Measurements from ENCODE around the gene GTSE1.

The GTSE1 gene

DNA sequence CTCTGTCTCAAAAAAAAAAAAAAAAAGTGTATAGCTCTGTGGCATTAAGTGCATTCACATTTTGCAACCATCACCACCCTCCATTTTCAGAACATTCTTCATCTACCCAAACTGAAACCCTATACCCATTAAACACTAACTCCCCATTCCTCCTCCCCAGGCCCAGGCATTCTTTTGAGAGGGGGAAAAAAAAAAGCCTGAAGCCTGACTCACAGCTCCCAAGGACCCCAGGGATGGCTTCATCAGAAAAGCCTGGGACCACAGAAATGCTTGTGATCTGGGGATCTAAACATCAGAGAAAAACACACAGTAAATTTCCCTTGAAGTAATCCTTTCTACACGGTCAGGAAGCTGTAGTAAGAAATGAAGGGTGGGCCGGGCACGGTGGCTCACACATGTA lies 10.7 kb upstream of the GTSE1 start:
- Histone ChIP-seq H3K4me3 (ENCODE audit: insufficient read depth, low read length, poor library complexity, severe bottlenecking) (no peak overlapping the region), H3K9ac (ENCODE audit: low read length) (no peak overlapping the region), H3K9me3 (ENCODE audit: insufficient read depth, low read length) (no peaks in the 10 kb centered on the region), H3K27ac (ENCODE audit: low read depth, low read length) (no peak overlapping the region), H3F3A (ENCODE audit: insufficient read depth) (no peaks in the 10 kb centered on the region), H3K79me2 (ENCODE audit: insufficient read depth, low read length) (no peaks in the 10 kb centered on the region), H3K4me2 (ENCODE audit: low read depth, low read length, poor library complexity, severe bottlenecking) (no peak overlapping the region), H3K9me2 (replicated peaks; ENCODE audit: insufficient read depth, low read length) (no peaks in the 10 kb centered on the region), H4K20me1 (ENCODE audit: low read depth, low read length) (no peaks in the 10 kb centered on the region), H2AFZ (ENCODE audit: low read depth, low read length, severe bottlenecking) (no peak overlapping the region), H3K36me3 (ENCODE audit: low read length) (no peaks in the 10 kb centered on the region), H3K27me3 (ENCODE audit: low read length) (no peaks in the 10 kb centered on the region)
- TF ChIP-seq EZH2phosphoT487 (conservative IDR thresholded peaks at IDR 0.05; ENCODE audit: low read length) = no peak
- TF ChIP-seq, protein P1, sequence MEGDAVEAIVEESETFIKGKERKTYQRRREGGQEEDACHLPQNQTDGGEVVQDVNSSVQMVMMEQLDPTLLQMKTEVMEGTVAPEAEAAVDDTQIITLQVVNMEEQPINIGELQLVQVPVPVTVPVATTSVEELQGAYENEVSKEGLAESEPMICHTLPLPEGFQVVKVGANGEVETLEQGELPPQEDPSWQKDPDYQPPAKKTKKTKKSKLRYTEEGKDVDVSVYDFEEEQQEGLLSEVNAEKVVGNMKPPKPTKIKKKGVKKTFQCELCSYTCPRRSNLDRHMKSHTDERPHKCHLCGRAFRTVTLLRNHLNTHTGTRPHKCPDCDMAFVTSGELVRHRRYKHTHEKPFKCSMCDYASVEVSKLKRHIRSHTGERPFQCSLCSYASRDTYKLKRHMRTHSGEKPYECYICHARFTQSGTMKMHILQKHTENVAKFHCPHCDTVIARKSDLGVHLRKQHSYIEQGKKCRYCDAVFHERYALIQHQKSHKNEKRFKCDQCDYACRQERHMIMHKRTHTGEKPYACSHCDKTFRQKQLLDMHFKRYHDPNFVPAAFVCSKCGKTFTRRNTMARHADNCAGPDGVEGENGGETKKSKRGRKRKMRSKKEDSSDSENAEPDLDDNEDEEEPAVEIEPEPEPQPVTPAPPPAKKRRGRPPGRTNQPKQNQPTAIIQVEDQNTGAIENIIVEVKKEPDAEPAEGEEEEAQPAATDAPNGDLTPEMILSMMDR (IDR thresholded peaks at IDR 0.05; ENCODE audit: insufficient read depth, low read length, poor library complexity, severe bottlenecking) = no peak

DNA sequence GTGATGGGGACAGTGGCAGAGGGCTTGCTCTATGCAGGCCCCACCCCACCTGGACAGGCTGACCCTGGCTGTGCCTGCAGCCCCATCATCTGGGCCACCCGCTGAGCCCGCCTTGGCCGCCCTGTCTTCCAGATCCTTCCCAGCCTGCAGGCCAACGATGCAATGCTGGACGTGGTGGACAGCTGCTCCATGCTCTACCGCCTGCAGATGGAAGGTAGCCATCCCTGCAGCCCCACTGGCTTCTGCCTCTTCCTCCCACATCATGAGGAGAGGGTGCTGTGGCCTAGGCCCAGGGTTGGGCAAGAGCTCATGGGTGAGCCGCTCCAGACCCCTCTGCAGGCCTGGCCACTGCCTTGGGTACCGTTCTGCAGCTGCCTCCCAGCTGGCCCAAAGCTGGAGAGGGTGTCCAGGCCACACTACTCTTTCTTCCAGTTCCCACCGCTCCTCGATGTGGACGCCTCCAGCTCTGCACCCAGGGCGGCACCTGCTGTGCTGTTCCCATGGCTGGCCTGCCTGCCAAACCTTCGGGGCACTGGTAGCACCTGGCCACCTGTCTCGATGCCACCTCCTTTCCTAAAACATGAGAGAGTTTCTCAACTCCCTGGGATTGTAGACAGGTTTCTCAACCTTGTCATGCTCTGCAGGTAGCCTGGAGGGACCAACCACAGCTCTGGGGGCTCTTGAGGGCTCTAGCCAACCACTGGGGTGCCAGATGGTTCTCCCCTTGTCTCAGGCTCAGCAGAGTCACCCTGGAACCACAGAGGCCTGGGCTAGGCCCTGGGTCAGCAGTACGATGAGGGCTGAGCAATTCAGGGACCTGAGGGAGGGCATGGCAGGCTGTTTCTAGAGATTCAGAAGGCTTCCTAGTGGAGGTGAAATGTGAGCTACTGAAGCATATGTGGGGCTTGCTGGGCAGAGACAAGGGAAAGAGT lies 9.5 kb upstream of the GTSE1 start:
- H2AFZ ChIP-seq (ENCODE audit: low read depth, low read length, severe bottlenecking) = peak overlapping the region; percentile 53
- H3K9me2 ChIP-seq (replicated peaks; ENCODE audit: insufficient read depth, low read length) = no peaks in the 10 kb centered on the region
- H3K27ac ChIP-seq (ENCODE audit: low read depth, low read length) = no peak overlapping the region
- H3K27me3 ChIP-seq (ENCODE audit: low read length) = no peaks in the 10 kb centered on the region
- H3K4me3 ChIP-seq (ENCODE audit: insufficient read depth, low read length, poor library complexity, severe bottlenecking) = no peak overlapping the region
- peak overlapping the region; percentile 45 for H3K9ac ChIP-seq (ENCODE audit: low read length)
- H3K9me3 ChIP-seq (ENCODE audit: insufficient read depth, low read length) = no peaks in the 10 kb centered on the region
- TF ChIP-seq, protein P1 (IDR thresholded peaks at IDR 0.05; ENCODE audit: insufficient read depth, low read length, poor library complexity, severe bottlenecking) = no peak
- no peak for TF ChIP-seq EZH2phosphoT487 (conservative IDR thresholded peaks at IDR 0.05; ENCODE audit: low read length)
- H3K4me2 ChIP-seq (ENCODE audit: low read depth, low read length, poor library complexity, severe bottlenecking) = peak overlapping the region; percentile 51
- H4K20me1 ChIP-seq (ENCODE audit: low read depth, low read length) = no peaks in the 10 kb centered on the region
- no peaks in the 10 kb centered on the region for H3K36me3 ChIP-seq (ENCODE audit: low read length)
- no peaks in the 10 kb centered on the region for H3K79me2 ChIP-seq (ENCODE audit: insufficient read depth, low read length)
- H3F3A ChIP-seq (ENCODE audit: insufficient read depth) = no peaks in the 10 kb centered on the region

DNA sequence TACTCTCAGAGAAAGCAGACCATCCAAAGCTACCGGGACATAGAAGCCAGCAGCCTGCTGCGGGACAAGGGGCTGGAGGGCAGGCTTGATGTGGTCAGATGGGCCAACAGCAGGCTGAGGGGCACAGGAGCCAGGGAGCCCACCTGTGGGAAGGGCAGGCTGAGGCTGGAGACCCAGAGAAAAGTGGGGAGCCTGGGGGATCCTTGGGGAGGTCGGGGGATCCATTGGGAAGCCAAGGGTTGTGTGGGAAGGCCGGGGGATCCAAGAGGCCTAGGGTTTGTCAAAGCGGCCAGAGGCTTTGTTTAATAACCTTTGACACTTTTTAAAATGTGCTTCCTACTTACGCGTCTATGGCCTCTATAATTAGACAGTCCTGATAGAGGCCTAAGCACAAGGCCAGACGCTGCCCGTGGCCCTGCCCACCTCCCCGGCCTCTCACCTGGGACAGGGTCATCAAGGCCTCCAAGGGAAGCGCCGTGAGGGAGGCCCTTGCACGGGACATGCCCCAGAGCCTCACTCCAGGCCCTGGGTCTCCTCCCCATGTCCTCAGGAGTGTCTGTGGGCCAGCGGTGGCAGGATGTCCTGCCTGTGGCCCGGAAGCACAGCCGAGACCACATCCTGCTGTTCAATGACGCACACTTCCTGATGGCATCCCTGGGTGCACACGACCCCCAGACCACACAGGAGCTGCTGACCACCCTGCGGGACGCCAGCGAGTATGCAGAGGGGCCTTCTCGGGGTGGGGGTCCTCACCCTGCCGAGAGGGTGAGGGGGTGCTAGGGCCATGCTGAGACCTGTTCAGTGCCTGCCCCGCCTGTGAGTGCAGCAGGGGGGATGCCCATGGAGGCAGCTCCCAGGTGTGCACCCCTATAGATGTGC lies 8.6 kb upstream of the GTSE1 start:
- Histone ChIP-seq H3K4me3 (ENCODE audit: insufficient read depth, low read length, poor library complexity, severe bottlenecking) (peak overlapping the region; percentile 27), H3K36me3 (ENCODE audit: low read length) (no peaks in the 10 kb centered on the region), H3K9me3 (ENCODE audit: insufficient read depth, low read length) (no peaks in the 10 kb centered on the region), H3K79me2 (ENCODE audit: insufficient read depth, low read length) (no peaks in the 10 kb centered on the region), H3K4me2 (ENCODE audit: low read depth, low read length, poor library complexity, severe bottlenecking) (peak overlapping the region; percentile 51), H3K27ac (ENCODE audit: low read depth, low read length) (no peak overlapping the region), H4K20me1 (ENCODE audit: low read depth, low read length) (no peaks in the 10 kb centered on the region), H3F3A (ENCODE audit: insufficient read depth) (no peaks in the 10 kb centered on the region), H3K9me2 (replicated peaks; ENCODE audit: insufficient read depth, low read length) (no peaks in the 10 kb centered on the region), H3K9ac (ENCODE audit: low read length) (peak overlapping the region; percentile 45), H3K27me3 (ENCODE audit: low read length) (no peaks in the 10 kb centered on the region), H2AFZ (ENCODE audit: low read depth, low read length, severe bottlenecking) (peak overlapping the region; percentile 53)
- no peak for TF ChIP-seq EZH2phosphoT487 (conservative IDR thresholded peaks at IDR 0.05; ENCODE audit: low read length)
- TF ChIP-seq, protein P1 (IDR thresholded peaks at IDR 0.05; ENCODE audit: insufficient read depth, low read length, poor library complexity, severe bottlenecking) = no peak

All from SU-DHL-6 (cell line).